ENCODE data around the gene IP6K3. TPM values are rescaled to one million over a fixed set of nuclear protein-coding genes. Genes with fewer than 3 reads are reported as not detected.

The IP6K3 gene
- polyA plus RNA-seq, 1 of the 3 experiments (the other 2 are of a cell fraction), result 0.21 TPM

DNA sequence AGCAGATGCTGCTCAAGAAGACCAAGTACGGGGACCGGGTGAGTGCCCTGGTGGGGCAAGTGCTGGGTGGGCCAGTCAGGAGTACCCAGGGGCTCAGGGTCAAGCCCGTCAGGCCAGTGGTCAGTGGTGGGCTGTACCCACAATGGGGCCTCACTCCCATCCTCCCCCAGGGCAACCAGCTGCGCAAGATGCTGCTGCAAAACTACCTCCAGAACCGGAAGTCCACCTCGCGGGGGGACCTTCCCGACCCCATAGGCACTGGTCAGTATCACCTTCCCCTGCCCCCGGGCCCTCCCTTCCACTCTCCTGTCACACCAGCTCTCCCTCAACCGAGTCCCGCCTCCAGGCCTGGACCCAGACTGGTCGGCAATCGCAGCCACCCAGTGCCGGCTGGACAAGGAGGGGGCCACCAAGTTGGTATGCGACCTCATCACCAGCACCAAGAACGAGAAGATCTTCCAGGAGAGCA is 62.2 kb downstream of the IP6K3 start:
- ChIA-PET CTCF (interaction anchor here (1.0 to 1.4 kb wide), 3 partner anchors 16 to 98 kb away, joined by 3 to 6 read pairs (median 4); no protein-coding TSS in a partner anchor), POLR2A (no interaction called here)
- Histone ChIP-seq H3K9ac (no peak overlapping the region), H2AFZ (ENCODE audit: low read depth) (no peak overlapping the region), H3K4me2 (no peak overlapping the region), H3K4me1 (ENCODE audit: control insufficient read depth in 1 of 2, insufficient read depth in 2 of 2, low read depth in 1 of 2, low read length in 1 of 2) (no peaks in the 10 kb centered on the region; a peak in 1 of 4 replicates), H3K36me3 (replicated peaks in 1 of 2; ENCODE audit: control insufficient read depth in 1 of 2, insufficient read depth in 2 of 2, low read length in 1 of 2) (no peaks in the 10 kb centered on the region), H3K4me3 (ENCODE audit: low read depth in 2 of 2, low read length in 1 of 2) (no peak overlapping the region), H3K27ac (ENCODE audit: low read depth in 2 of 2, low read length in 1 of 2) (no peak overlapping the region), H3K9me3 (no peaks in the 10 kb centered on the region), H3K27me3 (ENCODE audit: insufficient read depth) (no peaks in the 10 kb centered on the region), H3F3A (replicated peaks; ENCODE audit: insufficient read depth) (no peaks in the 10 kb centered on the region), H3K9me2 (no peaks in the 10 kb centered on the region), H4K20me1 (ENCODE audit: insufficient read depth) (no peaks in the 10 kb centered on the region), H3K79me2 (ENCODE audit: insufficient read depth) (no peaks in the 10 kb centered on the region)
- peak; percentile 31 for DNase-seq
- TF ChIP-seq RFX5 (IDR thresholded peaks at IDR 0.05; ENCODE audit: low read length) (no peak), POLR2AphosphoS5 (IDR thresholded peaks at IDR 0.05; ENCODE audit: low read depth, low read length) (no peak), GABPA (IDR thresholded peaks at IDR 0.05; ENCODE audit: low read depth) (no peak), EP300 (IDR thresholded peaks at IDR 0.05; ENCODE audit: borderline replicate concordance in 1 of 2, low read depth in 1 of 2, low read length in 1 of 2) (no peak), FOXJ3 (CRISPR knock-in tag; IDR thresholded peaks at IDR 0.05) (no peak), ZBTB33 (IDR thresholded peaks at IDR 0.05; ENCODE audit: borderline replicate concordance, low read depth) (no peak), RXRA (IDR thresholded peaks at IDR 0.05; ENCODE audit: borderline replicate concordance, low read depth) (no peak), TAF1 (IDR thresholded peaks at IDR 0.05; ENCODE audit: borderline replicate concordance, low read depth, low read length) (no peak)
- TF ChIP-seq, protein P1, sequence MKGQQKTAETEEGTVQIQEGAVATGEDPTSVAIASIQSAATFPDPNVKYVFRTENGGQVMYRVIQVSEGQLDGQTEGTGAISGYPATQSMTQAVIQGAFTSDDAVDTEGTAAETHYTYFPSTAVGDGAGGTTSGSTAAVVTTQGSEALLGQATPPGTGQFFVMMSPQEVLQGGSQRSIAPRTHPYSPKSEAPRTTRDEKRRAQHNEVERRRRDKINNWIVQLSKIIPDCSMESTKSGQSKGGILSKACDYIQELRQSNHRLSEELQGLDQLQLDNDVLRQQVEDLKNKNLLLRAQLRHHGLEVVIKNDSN (IDR thresholded peaks at IDR 0.05; ENCODE audit: borderline replicate concordance, low read depth), result no peak
- WGBS (ENCODE audit: low lambda C conversion rate), result 95% methylated on average over 8 of the region's 16 CpGs

- no peaks in the 10 kb centered on the region for H3K36me3 ChIP-seq (replicated peaks in 1 of 2; ENCODE audit: control insufficient read depth in 1 of 2, insufficient read depth in 2 of 2, low read length in 1 of 2)
- H3K79me2 ChIP-seq (ENCODE audit: insufficient read depth), result no peaks in the 10 kb centered on the region
- no peaks in the 10 kb centered on the region; a peak in 1 of 4 replicates for H3K4me1 ChIP-seq (ENCODE audit: control insufficient read depth in 1 of 2, insufficient read depth in 2 of 2, low read depth in 1 of 2, low read length in 1 of 2)
- no peaks in the 10 kb centered on the region for H3K9me3 ChIP-seq
- H4K20me1 ChIP-seq (ENCODE audit: insufficient read depth), result no peaks in the 10 kb centered on the region
- no peaks in the 10 kb centered on the region for H3F3A ChIP-seq (replicated peaks; ENCODE audit: insufficient read depth)
- H3K4me3 ChIP-seq (ENCODE audit: low read depth in 2 of 2, low read length in 1 of 2), result no peak overlapping the region
- H3K9me2 ChIP-seq, result no peaks in the 10 kb centered on the region
- H3K4me2 ChIP-seq, result no peak overlapping the region
- H3K27me3 ChIP-seq (ENCODE audit: insufficient read depth), result no peaks in the 10 kb centered on the region
- H3K9ac ChIP-seq, result no peak overlapping the region
- CTCF ChIA-PET, result interaction anchor here (0.8 to 1.5 kb wide), 6 partner anchors 12 to 98 kb away, joined by 3 to 6 read pairs (median 4); no protein-coding TSS in a partner anchor
- POLR2A ChIA-PET, result no interaction called here
- H3K27ac ChIP-seq (ENCODE audit: low read depth in 2 of 2, low read length in 1 of 2), result no peak overlapping the region
- peak; percentile 33 for DNase-seq
- WGBS (ENCODE audit: low lambda C conversion rate), result 96% methylated on average over 7 of the region's 19 CpGs
- H2AFZ ChIP-seq (ENCODE audit: low read depth), result no peak overlapping the region
- no peak for TF ChIP-seq RXRA (IDR thresholded peaks at IDR 0.05; ENCODE audit: borderline replicate concordance, low read depth)
- no peak for TF ChIP-seq SIN3A (IDR thresholded peaks at IDR 0.05; ENCODE audit: borderline replicate concordance, low read depth, low read length)
- TF ChIP-seq FOSL2 (IDR thresholded peaks at IDR 0.05; ENCODE audit: borderline replicate concordance, low read depth), result no peak
- TF ChIP-seq YY1 (IDR thresholded peaks at IDR 0.05; ENCODE audit: low read depth), result no peak
- TF ChIP-seq RFX5 (IDR thresholded peaks at IDR 0.05; ENCODE audit: low read length), result no peak
- no peak for TF ChIP-seq CHD2 (IDR thresholded peaks at IDR 0.05; ENCODE audit: low read length, partially characterized antibody)
- no peak for TF ChIP-seq JUND (IDR thresholded peaks at IDR 0.05)
- no peak for TF ChIP-seq ZBTB33 (IDR thresholded peaks at IDR 0.05; ENCODE audit: borderline replicate concordance, low read depth)
- TF ChIP-seq TCF12 (IDR thresholded peaks at IDR 0.05), result no peak
- no peak for TF ChIP-seq MXI1 (IDR thresholded peaks at IDR 0.05; ENCODE audit: low read depth, low read length)
- TF ChIP-seq RAD21 (IDR thresholded peaks at IDR 0.05; ENCODE audit: low read length), result no peak
- no peak for TF ChIP-seq TEAD4 (IDR thresholded peaks at IDR 0.05; ENCODE audit: borderline replicate concordance, insufficient read depth)
- TF ChIP-seq SMC3 (IDR thresholded peaks at IDR 0.05; ENCODE audit: low read depth, low read length), result no peak
- no peak for TF ChIP-seq CTCF (IDR thresholded peaks at IDR 0.05)
- TF ChIP-seq FOXJ3 (CRISPR knock-in tag; IDR thresholded peaks at IDR 0.05), result no peak
Observed at GRCh38 chr6:33683576-33684427, 62.9 kb downstream of the IP6K3 start.

All from SK-N-SH (cell line).